ENCODE data around the gene FAM107A. TPM values are rescaled to one million over a fixed set of nuclear protein-coding genes. Genes with fewer than 3 reads are reported as not detected.

The FAM107A gene
- total and polyA plus RNA-seq, 2 of the 13 experiments (the other 11 are each of a cell fraction or from before 2014, with no cell fraction given), result not detected

- no peak overlapping the region for H2AFZ ChIP-seq (ENCODE audit: low read length)
- WGBS (ENCODE audit: low lambda C conversion rate), result 100% methylated on average over 1 of the region's 1 CpG
- no peaks in the 10 kb centered on the region for H3K79me2 ChIP-seq (ENCODE audit: insufficient read depth, low read length)
- H3K4me3 ChIP-seq (replicated peaks in 1 of 3; ENCODE audit: insufficient read depth in 1 of 3, low read depth in 2 of 3, low read length in 3 of 3), result no peak overlapping the region
- H3K4me2 ChIP-seq (ENCODE audit: low read depth, low read length), result no peak overlapping the region
- H3K9ac ChIP-seq (ENCODE audit: insufficient read depth, low read depth, low read length), result no peak overlapping the region
- in situ Hi-C loops (cut with HindIII; ENCODE audit: extremely low pct_ligation_motif_present, low pct_unique_long_range_greater_than_20kb), result no loop called here
- no peaks in the 10 kb centered on the region for H3K9me3 ChIP-seq (ENCODE audit: low read length)
- peaks cover 31% of the 10 kb centered on the region for H3K4me1 ChIP-seq (ENCODE audit: insufficient read depth, low read length)
- no peak overlapping the region for H3K27ac ChIP-seq (ENCODE audit: extremely low read length, insufficient read depth, low read length)
- no TSS peak for BruUV-seq (replicated peaks)
- no peaks in the 10 kb centered on the region for H3K27me3 ChIP-seq (ENCODE audit: control insufficient read depth in 1 of 2, insufficient read depth in 2 of 2, low read length in 2 of 2)
- no peak for FAIRE-seq
- ChIA-PET CTCF (ENCODE audit: low intra/inter-chr PET ratio, low total read pairs) (no interaction called here), POLR2A (interaction anchor here (0.9 kb wide), 1 partner anchor 16 kb away, joined by 4 read pairs; the partner anchor contains the start of gene ACOX2)
- ATAC-seq, result no peak
- intact Hi-C loops (cut with micrococcal nuclease; ENCODE audit: unreplicated experiment), result no loop called here
- no peaks in the 10 kb centered on the region for H3K36me3 ChIP-seq (replicated peaks in 1 of 2; ENCODE audit: control insufficient read depth in 1 of 2, insufficient read depth in 2 of 2, low read length in 2 of 2)
- DNase-seq (ENCODE audit: low spot score), result no peak
- no peaks in the 10 kb centered on the region for H4K20me1 ChIP-seq (ENCODE audit: insufficient read depth, low read length)
- no peak for TF ChIP-seq ATF3 (CRISPR knock-in tag; IDR thresholded peaks at IDR 0.05)
- TF ChIP-seq ZSCAN12 (CRISPR knock-in tag; IDR thresholded peaks at IDR 0.05), result no peak
- no peak for TF ChIP-seq ZBTB14 (CRISPR knock-in tag; IDR thresholded peaks at IDR 0.05)
- no peak for TF ChIP-seq ISL2 (CRISPR knock-in tag; IDR thresholded peaks at IDR 0.05)
- TF ChIP-seq SOX13 (IDR thresholded peaks at IDR 0.05), result no peak
- TF ChIP-seq SOX13 (CRISPR knock-in tag; conservative IDR thresholded peaks at IDR 0.05 in 1 of 2, IDR thresholded peaks at IDR 0.05 in 1 of 2), result no peak
- TF ChIP-seq GATAD2A (CRISPR knock-in tag; IDR thresholded peaks at IDR 0.05), result no peak
- no peak for TF ChIP-seq HIVEP1 (CRISPR knock-in tag; IDR thresholded peaks at IDR 0.05)
- no peak for TF ChIP-seq HNRNPK (IDR thresholded peaks at IDR 0.05; ENCODE audit: low read depth, low read length, poor library complexity, severe bottlenecking)
- TF ChIP-seq ZNF580 (CRISPR knock-in tag; IDR thresholded peaks at IDR 0.05; ENCODE audit: borderline replicate concordance, low read depth), result no peak
- TF ChIP-seq GABPB1 (CRISPR knock-in tag; IDR thresholded peaks at IDR 0.05), result no peak
- no peak for TF ChIP-seq ZNF275 (CRISPR knock-in tag; IDR thresholded peaks at IDR 0.05; ENCODE audit: borderline replicate concordance)
- no peak for TF ChIP-seq HMG20A (CRISPR knock-in tag; IDR thresholded peaks at IDR 0.05; ENCODE audit: borderline replicate concordance)
- TF ChIP-seq SIX1 (CRISPR knock-in tag; IDR thresholded peaks at IDR 0.05; ENCODE audit: borderline replicate concordance), result no peak
- no peak for TF ChIP-seq ZNF276 (CRISPR knock-in tag; IDR thresholded peaks at IDR 0.05; ENCODE audit: low read depth)
- TF ChIP-seq JDP2 (CRISPR knock-in tag; IDR thresholded peaks at IDR 0.05; ENCODE audit: borderline replicate concordance), result no peak
- TF ChIP-seq ZFP36 (IDR thresholded peaks at IDR 0.05; ENCODE audit: borderline replicate concordance, low read depth, low read length, partially characterized antibody), result no peak
- no peak for TF ChIP-seq PTBP1 (IDR thresholded peaks at IDR 0.05; ENCODE audit: low read depth, low read length, poor library complexity, severe bottlenecking)
- TF ChIP-seq ARID3A (IDR thresholded peaks at IDR 0.05; ENCODE audit: low read depth, low read length), result no peak
These were observed 24.2 kb downstream of the FAM107A start for GRCh38 chr3:58553003-58553402.

Data from HepG2 (cell line).